Activated CD4-positive, CD25-positive, alpha-beta regulatory T cell treated with anti-CD3 and anti-CD28 coated beads, Interleukin-2, amount 50 U/mL, for 16 hours (primary cell): ENCODE measurements around the gene SESN1.
A peak's percentile ranks its signal among the peaks of the same experiment; 100 is the strongest.
"Not testable (repeated sequence)": the region's sequence is repeated elsewhere in the genome, so short reads cannot be mapped to it uniquely, and the experiment has no call there.

Source experiments
- DNase-seq: peaks from one replicate; pipeline ENCODE4 v3.0.0-alpha.2; 2020; ENCODE audit warnings: low read depth, low spot score

Gene SESN1

DNA sequence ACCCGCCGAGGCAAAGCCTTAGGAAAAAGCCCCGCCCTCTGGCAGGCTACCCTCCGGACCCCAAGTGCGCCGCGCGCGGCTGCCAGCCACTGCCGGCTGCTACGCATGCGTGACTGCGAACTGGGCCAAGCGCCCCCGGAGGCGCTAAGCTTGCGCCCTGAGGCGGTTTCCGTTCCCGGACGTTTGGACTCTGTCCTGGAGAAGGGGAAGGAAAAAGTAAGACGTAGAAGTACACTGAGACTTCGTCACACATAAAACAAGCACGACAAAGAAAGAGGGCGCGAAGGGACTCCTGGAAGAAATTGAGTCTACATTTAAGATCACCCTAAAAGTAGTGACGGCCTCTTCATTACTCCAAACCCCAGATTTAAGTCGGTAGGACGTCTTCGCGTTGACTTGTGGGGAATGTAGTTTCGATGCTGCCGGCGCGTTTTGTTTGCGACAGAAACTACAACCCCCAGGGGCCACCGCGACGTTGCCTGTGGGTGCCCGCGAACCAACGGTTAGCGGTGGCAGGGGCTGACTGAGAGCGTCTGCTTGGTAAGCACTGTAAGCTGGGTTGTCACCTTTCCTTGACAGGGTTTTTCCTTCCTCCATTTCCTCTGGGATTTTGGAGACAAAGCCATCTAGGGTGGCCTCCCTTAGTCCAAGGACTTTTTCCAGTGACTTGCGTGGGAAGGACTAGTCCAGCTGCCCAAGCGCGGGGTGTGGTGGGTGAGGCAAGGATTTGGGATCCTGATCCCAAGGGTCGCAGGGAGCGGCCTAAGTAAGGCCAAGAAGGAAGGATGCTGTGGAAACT, 589 bp upstream of the SESN1 start, which contains the start of gene CEP57L1:
Gene CEP57L1 (plus strand): TSS at position 472 of the 799 bp plus-strand sequence. CDS start 49,715 bp downstream, outside the sequence.
- peak; percentile 92 for DNase-seq

DNA sequence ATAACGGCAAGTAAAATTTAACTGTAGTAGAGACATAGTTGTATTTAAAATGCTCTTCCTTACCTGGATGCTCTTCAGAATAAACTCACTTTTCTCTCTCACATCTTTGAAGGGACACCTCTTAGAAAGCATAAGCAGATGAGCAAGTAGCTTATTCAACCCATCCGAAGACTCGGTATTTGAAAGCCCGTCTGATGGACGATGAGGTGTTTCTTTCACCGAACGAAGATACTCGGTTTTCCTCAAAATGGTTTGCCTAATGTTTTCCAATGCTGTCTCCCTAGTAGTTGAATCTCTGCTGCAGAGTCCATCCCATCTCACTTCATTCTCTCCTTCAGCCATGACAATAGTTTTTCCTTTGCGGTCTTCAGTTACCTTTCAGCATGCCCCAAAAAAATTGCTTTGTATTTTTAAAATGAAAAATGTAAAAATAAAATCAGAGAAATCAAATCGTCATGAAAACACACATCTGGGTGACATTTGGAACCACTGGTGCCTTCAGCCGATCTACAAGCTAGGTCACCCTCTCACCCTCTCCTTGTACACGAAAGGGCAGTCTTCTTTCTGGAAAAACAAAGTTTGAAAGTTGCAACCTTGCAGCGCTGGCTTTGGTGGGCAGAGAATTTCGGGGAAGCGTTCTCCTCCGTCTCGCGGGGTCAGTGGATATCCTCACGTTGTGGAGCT, 772 bp downstream of the SESN1 start:
- no peak for DNase-seq

GRCh38 chr6:109092074-109092473, 2.6 kb downstream of the SESN1 start:
- DNase-seq, result no peak

DNA sequence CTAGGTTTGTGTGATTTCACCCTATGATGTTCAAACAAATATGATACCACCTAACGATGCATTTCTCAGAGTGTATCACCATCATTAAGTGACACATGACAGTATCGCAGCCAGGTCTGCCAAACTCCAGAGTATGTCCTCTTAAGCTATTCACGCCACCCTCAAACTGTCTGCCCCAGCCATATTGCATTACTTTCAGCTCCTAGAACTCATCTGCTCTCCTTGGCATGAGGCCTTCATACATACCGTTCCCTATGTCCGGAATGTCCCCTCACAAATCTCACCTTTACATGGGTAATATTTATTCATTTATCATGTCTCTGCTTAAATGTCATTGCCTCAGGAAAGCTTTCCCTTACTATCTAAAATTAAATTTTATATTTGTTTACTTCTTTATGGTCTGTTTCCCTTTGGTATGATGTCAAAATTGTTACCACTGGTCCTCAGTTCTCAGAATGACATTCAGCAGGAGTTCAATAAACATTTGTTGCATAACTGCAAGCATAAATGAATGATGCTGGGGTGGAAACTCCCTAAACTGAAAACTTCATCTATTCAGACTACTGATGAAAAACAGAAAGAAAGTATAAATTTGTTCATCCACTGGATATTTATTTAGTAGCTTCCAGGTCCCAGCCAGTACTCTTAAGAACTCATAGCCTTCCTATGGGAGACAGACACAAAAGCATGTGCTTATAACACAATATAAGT, 3.2 kb downstream of the SESN1 start:
- DNase-seq, result no peak

GRCh38 chr6:109088995-109089394, 5.7 kb downstream of the SESN1 start:
- no peak for DNase-seq

DNA sequence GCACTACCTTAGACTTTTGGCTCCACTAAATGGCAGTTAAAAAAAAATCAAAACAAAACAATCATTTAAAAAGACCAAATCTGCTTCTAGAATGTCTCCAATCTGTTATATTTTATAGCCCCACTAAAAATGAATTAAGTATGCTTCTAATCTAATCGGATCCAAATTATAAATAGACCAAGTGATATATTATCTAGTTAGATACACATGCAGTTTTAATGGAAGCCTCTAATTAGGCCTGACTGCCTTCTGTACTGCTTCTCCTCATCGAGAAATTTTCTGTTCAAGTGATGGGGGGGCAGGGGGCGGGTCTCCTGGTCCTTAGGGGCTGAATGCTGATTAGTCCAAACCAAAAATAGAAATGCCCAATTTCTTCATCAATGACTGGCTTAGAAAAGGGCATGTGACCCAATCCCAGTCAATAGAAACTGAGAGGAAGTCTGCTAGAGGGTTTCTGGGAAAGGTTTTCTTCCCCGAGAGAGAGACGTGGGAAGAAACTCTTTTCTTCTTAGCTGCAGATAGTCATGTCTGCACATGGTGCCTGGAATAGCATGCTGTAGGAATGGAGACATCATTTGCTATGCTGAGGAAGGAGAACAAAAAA, 6.9 kb downstream of the SESN1 start:
- no peak for DNase-seq

DNA sequence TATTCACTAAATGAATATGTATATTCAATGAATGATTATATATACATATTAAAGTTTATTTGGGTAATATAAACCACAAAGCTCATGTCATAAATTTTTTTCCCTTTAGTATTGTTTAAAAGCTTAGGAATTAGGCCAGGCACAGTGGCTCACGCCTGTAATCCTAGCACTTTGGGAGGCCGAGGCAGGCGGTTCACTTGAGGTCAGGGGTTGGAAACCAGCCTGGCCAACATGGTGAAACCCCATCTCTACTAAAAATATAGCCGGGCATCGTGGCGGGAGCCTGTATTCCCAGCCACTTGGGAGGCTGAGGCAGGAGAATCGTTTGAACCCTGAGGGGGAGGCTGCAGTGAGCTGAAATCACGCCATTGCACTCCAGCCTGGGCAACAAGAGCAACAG, 10.5 kb downstream of the SESN1 start:
- DNase-seq, result not testable (repeated sequence)

DNA sequence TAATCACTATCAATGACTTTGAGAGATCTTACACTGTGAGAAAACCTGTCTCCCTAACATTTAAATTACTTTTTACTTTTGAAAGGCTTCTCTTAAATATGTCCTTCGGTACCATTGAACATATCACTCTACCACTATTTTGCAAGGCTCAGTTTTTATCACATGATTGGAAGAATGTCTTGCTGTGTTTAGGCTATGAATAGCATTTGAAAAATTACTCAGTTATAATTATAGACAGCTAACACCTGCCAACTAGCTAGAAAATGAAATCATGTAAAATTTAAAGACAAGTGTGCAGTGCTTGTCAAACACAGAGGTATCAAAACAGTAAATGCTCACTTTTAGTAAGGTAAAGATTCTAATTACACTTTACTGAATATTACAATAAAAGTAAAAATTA, 11.0 kb downstream of the SESN1 start:
- no peak for DNase-seq

DNA sequence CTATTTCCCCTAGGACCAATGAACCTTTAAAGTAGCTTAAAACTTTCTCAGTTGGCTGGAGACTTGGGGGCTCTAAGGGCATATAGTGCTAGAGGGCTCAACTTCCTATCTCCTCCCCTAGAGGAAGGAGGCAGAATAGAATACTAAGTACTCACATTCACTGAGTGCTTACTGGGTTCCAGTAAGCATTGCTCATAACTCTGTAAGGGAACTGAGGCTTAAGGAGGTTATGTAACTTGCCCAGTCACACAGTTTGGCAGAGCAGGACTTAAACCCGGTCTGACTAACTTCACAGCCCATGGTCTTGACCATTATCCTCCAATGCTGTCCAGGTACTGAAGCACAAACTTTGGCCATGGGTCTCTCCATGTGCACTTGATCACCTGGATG, 12.5 kb downstream of the SESN1 start:
- DNase-seq, result no peak

DNA sequence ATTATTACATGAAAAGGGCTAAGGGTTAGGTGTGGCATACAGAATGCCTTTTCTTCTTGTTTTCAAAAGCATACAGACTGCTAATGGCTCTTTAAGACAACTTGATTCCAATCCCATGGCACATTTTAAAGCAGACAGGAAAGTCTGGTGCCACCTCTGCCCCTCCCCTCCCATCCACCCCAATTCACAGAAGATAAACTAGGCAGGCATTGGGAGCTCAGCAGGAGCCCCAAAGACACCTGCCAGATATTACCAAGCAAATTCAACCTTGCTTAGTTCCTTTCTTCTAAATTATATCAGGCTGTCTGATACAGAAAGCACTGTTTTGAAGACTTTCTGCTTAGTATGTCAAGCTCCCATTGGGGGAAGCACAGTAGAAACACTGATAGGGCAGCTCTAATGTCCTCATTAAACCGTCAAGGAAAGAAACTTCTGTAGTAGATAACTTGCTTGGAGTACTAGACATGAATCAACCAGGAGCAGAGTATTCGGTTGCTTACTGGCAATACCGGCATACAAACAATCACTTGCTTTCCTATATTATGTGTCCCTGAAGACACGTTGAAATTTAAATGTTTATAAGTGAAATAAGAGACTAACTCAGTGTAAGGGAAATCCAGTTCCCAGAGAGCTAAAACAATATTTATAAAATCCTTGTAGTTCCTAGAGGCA, 13.0 kb downstream of the SESN1 start:
- DNase-seq, result no peak

- no peak for DNase-seq
These were observed 13.6 kb downstream of the SESN1 start for GRCh38 chr6:109081026-109081425.

DNA sequence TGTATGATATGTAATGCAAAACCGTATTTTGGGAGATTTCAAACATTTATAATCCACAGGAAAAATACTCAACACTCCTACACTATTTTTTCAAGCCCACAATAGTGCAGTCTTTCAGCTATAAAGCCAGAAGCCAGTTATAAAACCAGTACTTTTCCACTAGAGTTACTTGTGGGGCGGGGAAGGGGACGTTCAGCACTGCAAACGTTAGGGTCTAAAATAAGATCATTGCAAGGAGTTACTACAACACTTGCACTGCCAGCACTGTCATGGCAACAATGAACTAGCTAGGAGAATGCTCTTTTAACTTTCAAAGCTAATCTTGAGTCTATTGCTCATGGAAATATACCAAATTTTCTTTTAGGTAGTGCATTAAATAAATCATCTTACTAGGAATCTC, 14.7 kb downstream of the SESN1 start:
- DNase-seq, result no peak

GRCh38 chr6:109076377-109076776, 18.3 kb downstream of the SESN1 start:
- DNase-seq, result no peak

- DNase-seq, result no peak
These were observed 18.7 kb downstream of the SESN1 start for GRCh38 chr6:109075934-109076333.

DNA sequence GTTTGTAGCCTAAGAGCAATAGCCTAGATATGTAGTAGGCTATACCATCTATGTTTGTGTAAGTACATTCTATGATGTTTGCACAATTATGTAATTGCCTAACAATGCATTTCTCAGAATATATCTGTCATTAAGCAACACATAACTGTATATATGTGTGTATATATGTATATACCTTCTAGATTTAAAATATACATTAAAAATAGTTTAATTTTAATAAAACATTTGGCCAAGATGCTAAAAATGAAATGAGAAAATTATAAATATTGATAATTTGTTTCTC, 20.6 kb downstream of the SESN1 start:
- DNase-seq, result no peak

- peak; percentile 42 for DNase-seq
These were observed 21.1 kb downstream of the SESN1 start for GRCh38 chr6:109073344-109074132.

DNA sequence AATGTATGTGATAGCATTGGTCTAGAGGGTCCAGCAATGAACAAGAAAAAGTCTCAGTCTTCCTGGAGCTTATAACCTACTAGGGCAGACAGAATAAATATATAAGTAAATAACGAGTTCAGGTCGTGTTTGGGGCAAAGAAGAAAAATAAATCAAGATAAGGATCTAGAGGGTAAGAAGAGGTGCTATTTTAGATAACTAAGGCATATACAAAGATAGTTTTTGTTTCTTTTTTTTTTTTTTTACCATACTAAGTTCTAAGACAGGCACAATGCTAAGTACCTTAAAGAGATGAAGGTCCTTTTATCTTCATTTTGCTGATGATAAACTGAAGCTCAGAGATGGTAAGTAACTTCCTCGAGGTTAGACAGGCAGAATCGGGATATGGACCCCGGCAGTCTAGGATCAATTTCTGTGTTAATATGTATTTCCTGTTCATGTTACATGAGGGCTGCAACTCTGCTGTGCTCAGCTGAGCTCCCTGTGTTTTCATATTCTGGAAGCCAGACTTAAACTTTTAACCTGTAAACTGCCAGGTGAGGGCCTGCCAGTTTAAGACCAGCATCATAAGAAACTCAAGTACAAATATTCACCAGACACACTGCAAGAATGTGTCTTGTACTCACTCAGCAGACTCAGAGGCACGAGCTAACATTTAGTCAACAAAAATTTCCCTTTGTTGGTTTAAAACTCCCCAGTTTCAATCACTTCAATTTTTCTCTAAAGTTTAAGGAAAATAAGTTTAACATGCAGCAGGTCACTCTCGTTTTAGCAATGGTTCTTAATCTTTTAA, 23.3 kb downstream of the SESN1 start:
- no peak for DNase-seq

DNA sequence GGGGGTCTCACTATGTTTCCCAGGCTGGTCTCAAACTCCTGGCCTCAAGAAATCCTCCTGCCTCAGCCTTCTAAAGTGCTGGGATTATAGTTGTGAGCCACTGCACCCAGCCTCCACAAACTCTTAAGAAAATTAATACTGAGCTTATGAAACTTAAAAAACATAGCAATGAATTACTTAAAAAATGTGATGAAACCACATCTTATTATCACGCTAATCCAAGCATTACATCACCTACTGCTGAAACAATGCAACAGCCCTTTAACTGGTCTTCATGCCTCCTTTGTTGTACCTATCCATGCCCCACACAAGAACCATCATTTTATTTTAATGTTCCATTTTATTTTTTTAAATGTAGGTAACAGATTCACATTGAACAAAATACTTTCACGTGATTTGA, 24.9 kb downstream of the SESN1 start:
- DNase-seq, result no peak

GRCh38 chr6:109062767-109063352, 31.8 kb downstream of the SESN1 start:
- DNase-seq, result no peak

GRCh38 chr6:109062216-109062615, 32.4 kb downstream of the SESN1 start:
- no peak for DNase-seq
